IMR-90 (cell line): Measurements from ENCODE around the gene ESPL1. TPM values are rescaled to one million over a fixed set of nuclear protein-coding genes. Genes with fewer than 3 reads are reported as not detected.

ENCODE experiments used
- ATAC-seq: fragments of 200-7000 bp; cut with Tn5 transposase; 2 replicates; pipeline ENCODE4 v1.9.1; 2020; ENCODE audit warnings: low read depth, mild to moderate bottlenecking, moderate library complexity
- BruUV-seq: library from RNA; stranded (reverse); fragments of 400-500 nt; replicated peaks from 2 replicates; lab custom pipeline; 2021; lab: Mats Ljungman, UMichigan
- CTCF ChIA-PET: fragments of 300-600 bp; formaldehyde crosslinking; extraction: SDS; loops from one replicate; lab custom pipeline; 2021; ENCODE audit warnings: antibody characterized with exemption; lab: Yijun Ruan, JAX
- POLR2A ChIA-PET: fragments of 300-600 bp; sonication (Branson Sonifier 250); formaldehyde crosslinking; loops from one replicate; lab custom pipeline; 2022; ENCODE audit warnings: antibody characterized with exemption; ENCODE audit not compliant: unreplicated experiment; lab: Charles Lee
- DNase-seq: peaks from one replicate; pipeline ENCODE4 v3.0.0; 2013
- H2AFZ ChIP-seq: replicated peaks from 2 replicates; pipeline ENCODE3; 2013; ENCODE audit warnings: low read length, mild to moderate bottlenecking; ENCODE audit not compliant: poor library complexity
- H2AK5ac ChIP-seq: 2 replicates; pipeline ENCODE4 v1.6.1; 2013; ENCODE audit warnings: low read depth, low read length, inconsistent platforms
- H2AK9ac ChIP-seq: replicated peaks from 2 replicates; pipeline ENCODE3; 2013; ENCODE audit warnings: mild to moderate bottlenecking, low read depth, low read length, moderate library complexity; ENCODE audit not compliant: poor library complexity
- H2BK120ac ChIP-seq: 2 replicates; pipeline ENCODE4 v1.6.1; 2013; ENCODE audit warnings: low read depth, low read length, inconsistent platforms
- H2BK15ac ChIP-seq: 3 replicates; pipeline ENCODE4 v1.6.1; 2013; ENCODE audit warnings: low read depth, low read length, inconsistent platforms
- H2BK20ac ChIP-seq: 2 replicates; pipeline ENCODE4 v1.6.1; 2013; ENCODE audit warnings: low read depth, mild to moderate bottlenecking, inconsistent platforms, low read length, moderate library complexity
- H2BK5ac ChIP-seq: 2 replicates; pipeline ENCODE4 v1.6.1; 2013; ENCODE audit warnings: mild to moderate bottlenecking, low read depth, low read length, inconsistent platforms; ENCODE audit not compliant: poor library complexity, severe bottlenecking
- H3K14ac ChIP-seq: replicated peaks from 2 replicates; pipeline ENCODE4 v1.6.1; 2013; ENCODE audit warnings: low read depth, low read length, inconsistent platforms
- H3K18ac ChIP-seq: 2 replicates; pipeline ENCODE4 v1.6.1; 2013; ENCODE audit warnings: low read depth, low read length, control low read depth
- H3K23ac ChIP-seq: 2 replicates; pipeline ENCODE4 v1.6.1; 2013; ENCODE audit warnings: low read depth, low read length, inconsistent platforms
- H3K27ac ChIP-seq: 2 replicates; pipeline ENCODE4 v1.5.1; 2013; ENCODE audit warnings: mild to moderate bottlenecking, control low read depth, low read length; ENCODE audit not compliant: insufficient read depth
- H3K27me3 ChIP-seq: 2 replicates; pipeline ENCODE4 v1.6.1; 2013; ENCODE audit warnings: low read length; ENCODE audit not compliant: control insufficient read depth, insufficient read depth
- H3K36me3 ChIP-seq: 2 replicates; pipeline ENCODE4 v1.6.1; 2013; ENCODE audit warnings: low read length, mixed read lengths; ENCODE audit not compliant: control insufficient read depth, insufficient read depth
- H3K4ac ChIP-seq: 2 replicates; pipeline ENCODE4 v1.6.1; 2013; ENCODE audit warnings: low read depth, low read length, inconsistent platforms
- H3K4me1 ChIP-seq: 2 replicates; pipeline ENCODE4 v1.6.1; 2013; ENCODE audit warnings: low read length, mixed read lengths; ENCODE audit not compliant: control insufficient read depth, insufficient read depth
- H3K4me2 ChIP-seq: 2 replicates; pipeline ENCODE4 v1.6.1; 2013; ENCODE audit warnings: low read depth, mild to moderate bottlenecking, control low read depth, low read length, moderate library complexity
- H3K4me3 ChIP-seq: 2 replicates; pipeline ENCODE4 v1.5.1; 2013; ENCODE audit warnings: low read depth, mild to moderate bottlenecking, control low read depth, low read length, moderate library complexity; ENCODE audit not compliant: insufficient read depth
- H3K56ac ChIP-seq: 2 replicates; pipeline ENCODE4 v1.6.1; 2013; ENCODE audit warnings: low read length, inconsistent platforms; ENCODE audit not compliant: insufficient read depth; ENCODE audit errors: extremely low read depth
- H3K79me1 ChIP-seq, 2 experiments: 2 replicates each; pipeline ENCODE4 v1.6.1; 2013; ENCODE audit warnings: low read length in 2 of 2, inconsistent platforms in 1 of 2, low read depth in 1 of 2
- H3K9ac ChIP-seq: 2 replicates; pipeline ENCODE4 v1.6.1; 2013; ENCODE audit warnings: low read depth, low read length, control low read depth
- H3K9me1 ChIP-seq: 2 replicates; pipeline ENCODE4 v1.6.1; 2013; ENCODE audit warnings: low read length, inconsistent platforms; ENCODE audit not compliant: insufficient read depth
- H3K9me3 ChIP-seq: 2 replicates; pipeline ENCODE4 v1.6.1; 2013; ENCODE audit warnings: low read length; ENCODE audit not compliant: control insufficient read depth, insufficient read depth
- H4K20me1 ChIP-seq: 2 replicates; pipeline ENCODE4 v1.6.1; 2013; ENCODE audit warnings: low read length, inconsistent platforms; ENCODE audit not compliant: insufficient read depth
- H4K5ac ChIP-seq: 2 replicates; pipeline ENCODE4 v1.6.1; 2013; ENCODE audit warnings: mild to moderate bottlenecking, low read depth, low read length, control low read depth
- H4K8ac ChIP-seq, 2 experiments: 2 replicates each; pipeline ENCODE4 v1.6.1; 2013; ENCODE audit warnings: low read depth in 2 of 2, low read length in 2 of 2, control low read depth in 1 of 2, inconsistent platforms in 1 of 2
- H4K91ac ChIP-seq: 2 replicates; pipeline ENCODE4 v1.6.1; 2013; ENCODE audit warnings: low read depth, low read length, inconsistent platforms; ENCODE audit not compliant: insufficient read depth
- BHLHE40 ChIP-seq: fragments of 150-350 bp; IDR thresholded peaks from 2 replicates; pipeline ENCODE4 v1.6.1; 2016; ENCODE audit warnings: mild to moderate bottlenecking, low read depth, low read length
- CHD1 ChIP-seq: IDR thresholded peaks from 2 replicates; pipeline ENCODE4 v1.6.1; 2012; ENCODE audit warnings: low read depth, low read length, improper control_type of control experiment
- ELK1 ChIP-seq: fragments of 150-350 bp; IDR thresholded peaks from 2 replicates; pipeline ENCODE4 v1.6.1; 2016; ENCODE audit warnings: low read depth, mild to moderate bottlenecking, low read length, moderate library complexity, borderline replicate concordance
- FOS ChIP-seq: fragments of 150-350 bp; IDR thresholded peaks from 2 replicates; pipeline ENCODE4 v1.6.1; 2016; ENCODE audit warnings: low read depth, low read length
- MAZ ChIP-seq: IDR thresholded peaks from 2 replicates; pipeline ENCODE4 v1.6.1; 2012; ENCODE audit warnings: low read depth, mild to moderate bottlenecking, low read length, improper control_type of control experiment, moderate library complexity, borderline replicate concordance
- MXI1 ChIP-seq: IDR thresholded peaks from 2 replicates; pipeline ENCODE4 v1.6.1; 2012; ENCODE audit warnings: low read depth, mild to moderate bottlenecking, low read length, moderate library complexity, borderline replicate concordance
- NFE2L2 ChIP-seq: fragments of 150-350 bp; IDR thresholded peaks from 2 replicates; pipeline ENCODE4 v1.6.1; 2016; ENCODE audit warnings: low read depth, mild to moderate bottlenecking, low read length
- POLR2A ChIP-seq: IDR thresholded peaks from 2 replicates; pipeline ENCODE4 v1.6.1; 2012; ENCODE audit warnings: mild to moderate bottlenecking, low read depth, low read length
- RAD21 ChIP-seq: IDR thresholded peaks from 2 replicates; pipeline ENCODE4 v1.6.1; 2012; ENCODE audit warnings: low read length, improper control_type of control experiment
- RCOR1 ChIP-seq: IDR thresholded peaks from 2 replicates; pipeline ENCODE4 v1.6.1; 2012; ENCODE audit warnings: mild to moderate bottlenecking, low read length, improper control_type of control experiment; ENCODE audit not compliant: insufficient replicate concordance
- RFX5 ChIP-seq: IDR thresholded peaks from 2 replicates; pipeline ENCODE4 v1.8.0; 2012; ENCODE audit warnings: low read depth, mild to moderate bottlenecking, low read length, moderate library complexity
- SMC3 ChIP-seq: fragments of 150-350 bp; IDR thresholded peaks from 2 replicates; pipeline ENCODE4 v1.6.1; 2016; ENCODE audit warnings: low read depth, mild to moderate bottlenecking, antibody characterized with exemption, low read length, moderate library complexity
- USF2 ChIP-seq: fragments of 150-350 bp; IDR thresholded peaks from 2 replicates; pipeline ENCODE4 v1.6.1; 2017; ENCODE audit warnings: mild to moderate bottlenecking, antibody characterized with exemption, low read length, low read depth
- WGBS, 2 experiments: methylation state at CpG; one replicate each; pipeline versions ENCODE4 v1.1.5 to v1.1.7; 2013; ENCODE audit warnings: missing lambda C conversion rate in 2 of 2; ENCODE audit not compliant: insufficient read length in 1 of 2; ENCODE audit errors: extremely low coverage in 2 of 2; 5-methylcytosine and 5-hydroxymethylcytosine counted together
- dilution Hi-C: fragments of 300-500 bp; cut with HindIII; formaldehyde crosslinking; loops from one replicate; pipeline ENCODE4 v1.14.3; 2018; ENCODE audit warnings: low sequenced_read_pairs; ENCODE audit not compliant: unreplicated experiment
- in situ Hi-C: fragments of 300-500 bp; cut with MboI; formaldehyde crosslinking; loops from 3 replicates; pipeline ENCODE4 v1.14.3; 2019; ENCODE audit warnings: low sequenced_read_pairs, inconsistent platforms, mixed read lengths
- intact Hi-C: fragments of 100-400 bp; cut with micrococcal nuclease; formaldehyde crosslinking; loops from 2 replicates; pipeline ENCODE4 v1.10.0; 2022
- polyA plus RNA-seq, 3 experiments: library from polyadenylated mRNA; depleted of rRNA; stranded (reverse); fragments of >200 nt; gene quantifications; 2 replicates each; pipeline ENCODE4 v1.2.3, GENCODE V29; 2012; ENCODE audit warnings: low replicate concordance in 1 of 3
- total RNA-seq: library from RNA; depleted of rRNA; stranded (reverse); fragments of >200 nt; gene quantifications from 2 replicates; pipeline ENCODE4 v1.2.3, GENCODE V29; 2012

The ESPL1 gene
- total and polyA plus RNA-seq, 2 of the 4 experiments (the other 2 are of a cell fraction): 6.5 to 9.2 TPM

DNA sequence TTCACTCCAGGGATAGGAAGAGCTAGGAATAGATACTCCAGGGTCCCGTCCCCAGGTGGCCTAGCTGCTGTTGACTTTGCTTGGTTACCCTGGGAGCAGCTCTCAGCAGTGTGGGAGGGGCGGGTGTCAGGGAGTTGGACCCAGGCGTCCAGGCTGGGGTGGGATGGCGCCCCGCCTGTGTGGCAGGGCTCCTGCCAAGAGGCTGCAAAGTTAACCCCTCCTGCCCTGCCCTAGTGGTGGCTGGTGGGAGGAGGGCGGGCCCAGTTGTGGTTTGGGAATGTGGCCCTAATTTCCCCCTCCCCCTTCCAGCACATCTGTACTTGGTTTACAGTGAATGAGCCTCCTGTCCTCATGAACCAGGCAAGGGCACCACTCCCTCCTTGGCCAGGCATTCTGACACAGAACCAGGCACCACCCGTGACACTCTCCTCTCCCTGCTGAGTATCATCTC, 34.4 kb upstream of the ESPL1 start (continued):
- no peak for TF ChIP-seq POLR2A
- TF ChIP-seq RAD21: no peak
- no peak for TF ChIP-seq RFX5
- no peak for TF ChIP-seq USF2

DNA sequence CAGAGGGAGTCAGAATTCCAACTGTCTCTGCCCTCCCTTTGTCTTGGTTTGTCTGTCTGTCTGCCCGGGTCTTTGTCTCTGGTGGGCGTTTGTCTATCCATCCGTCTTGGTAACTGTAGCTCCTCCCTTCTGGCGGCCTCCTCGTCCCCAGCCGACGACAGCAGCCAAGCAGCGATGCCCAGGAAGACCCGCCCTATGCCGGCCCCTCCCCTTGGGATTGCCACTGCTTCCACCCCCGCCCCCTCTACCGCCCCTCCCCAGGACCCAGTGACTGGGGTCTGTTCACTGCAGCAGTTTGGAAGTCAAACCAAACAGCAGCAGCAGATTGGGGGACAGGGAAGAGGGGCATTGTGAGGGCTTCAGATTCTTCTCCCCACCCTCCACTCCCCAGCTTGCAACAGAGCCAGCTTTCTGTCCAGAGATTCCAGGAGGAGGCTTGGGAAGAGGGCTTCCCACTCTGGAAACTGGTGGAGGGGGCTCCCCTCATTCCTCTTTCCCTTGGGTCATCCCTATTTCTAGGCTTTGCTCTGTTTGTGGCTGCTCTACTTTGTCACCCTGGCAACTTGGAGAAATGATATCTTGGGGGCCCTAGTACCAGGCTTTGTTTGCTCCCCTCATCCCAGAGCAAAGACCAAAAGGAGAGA, 33.7 kb upstream of the ESPL1 start:
- Histone ChIP-seq H3K18ac (peak overlapping the region; percentile 20; the same call in 1 of the 2 replicates), H2BK15ac (no peak overlapping the region), H3K14ac (peak overlapping the region; percentile 63; the same call in 1 of the 2 replicates), H2AK5ac (no peak overlapping the region), H3K9ac (no peak overlapping the region), H2BK5ac (no peak overlapping the region), H3K79me1 (peaks cover 5 to 18% of the 10 kb centered on the region in 2 experiments; a peak in 2 of 4 replicates), H4K20me1 (no peaks in the 10 kb centered on the region), H2BK20ac (peak overlapping the region; percentile 23; the same call in 1 of the 2 replicates), H3K4me2 (no peak overlapping the region; the same call in 1 of the 2 replicates), H3K27me3 (peaks cover 24% of the 10 kb centered on the region), H3K4ac (0 out of 2 replicates have a peak overlapping the region, but pooled peaks have one; percentile 64), H2AK9ac (peak overlapping the region; percentile 91), H4K5ac (peak overlapping the region; percentile 38; the same call in 1 of the 2 replicates), H3K23ac (peak overlapping the region; percentile 64), H4K91ac (no peak overlapping the region), H2BK120ac (peak overlapping the region; percentile 52), H3K4me3 (no peak overlapping the region), H2AFZ (peak overlapping the region; percentile 78), H3K36me3 (no peaks in the 10 kb centered on the region), H3K4me1 (peaks cover 24% of the 10 kb centered on the region), H3K9me3 (no peaks in the 10 kb centered on the region), H3K9me1 (peaks cover 17% of the 10 kb centered on the region), H3K56ac (no peak overlapping the region), H4K8ac (peak overlapping the region in 1 of 2 experiments; percentile 48; a peak in 1 of 4 replicates), H3K27ac (no peak overlapping the region)
- ChIA-PET CTCF (no interaction called here), POLR2A (no interaction called here)
- DNase-seq (no peak), ATAC-seq (no peak)
- WGBS, 2 experiments: 18% methylated on average over 3 of the region's 12 CpGs; no CpG with 5 or more reads in 1 of the 2 experiments
- no TSS peak for BruUV-seq
- dilution Hi-C loops (no loop called here), intact Hi-C loops (no loop called here), in situ Hi-C loops (no loop called here)
- no peak for TF ChIP-seq NFE2L2
- TF ChIP-seq MAZ: no peak
- no peak for TF ChIP-seq USF2
- no peak for TF ChIP-seq RAD21
- TF ChIP-seq FOS: no peak
- TF ChIP-seq MXI1: no peak
- no peak for TF ChIP-seq BHLHE40
- TF ChIP-seq RFX5: no peak
- TF ChIP-seq SMC3: no peak
- TF ChIP-seq RCOR1: no peak
- TF ChIP-seq ELK1: no peak
- TF ChIP-seq CHD1: no peak
